CD4-positive, alpha-beta T cell treated with Interleukin-15 for 1 hour (primary cell): ENCODE results near the gene LRCH3.

Experiments
- DNase-seq: peaks from one replicate; pipeline ENCODE4 v3.0.0-alpha.2; 2020

LRCH3 gene

GRCh38 chr3:197794115-197794514, 3.1 kb downstream of the LRCH3 start:
- no peak for DNase-seq

DNA sequence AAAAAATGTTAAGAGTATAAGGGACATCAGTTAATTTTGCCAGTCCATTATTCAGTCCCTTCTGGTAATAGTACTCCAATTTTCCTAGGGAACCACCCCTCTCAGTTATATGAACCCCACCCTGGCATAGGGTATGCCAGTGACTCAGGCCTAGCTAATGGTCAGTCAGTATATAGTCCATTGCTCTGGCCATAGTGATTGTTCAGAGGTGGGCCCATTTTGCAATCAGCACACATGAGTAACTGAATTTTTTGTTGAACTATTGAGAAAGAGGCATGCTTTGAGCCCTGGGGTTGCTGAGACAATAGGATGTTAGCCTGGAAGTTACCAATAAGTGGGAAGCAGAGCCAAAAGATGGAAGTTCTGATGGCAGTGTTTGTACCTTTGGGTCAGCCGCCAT, 4.1 kb downstream of the LRCH3 start:
- DNase-seq: no peak

- DNase-seq: no peak
Measured at GRCh38 chr3:197796087-197796486, 5.0 kb downstream of the LRCH3 start.

- no peak for DNase-seq
Measured at GRCh38 chr3:197798863-197799262, 7.8 kb downstream of the LRCH3 start.

GRCh38 chr3:197800379-197800778, 9.3 kb downstream of the LRCH3 start:
- DNase-seq: no peak

- DNase-seq: no peak
Measured at GRCh38 chr3:197801891-197802778, 11.1 kb downstream of the LRCH3 start.

GRCh38 chr3:197802779-197803459, 11.9 kb downstream of the LRCH3 start:
- DNase-seq: no peak

DNA sequence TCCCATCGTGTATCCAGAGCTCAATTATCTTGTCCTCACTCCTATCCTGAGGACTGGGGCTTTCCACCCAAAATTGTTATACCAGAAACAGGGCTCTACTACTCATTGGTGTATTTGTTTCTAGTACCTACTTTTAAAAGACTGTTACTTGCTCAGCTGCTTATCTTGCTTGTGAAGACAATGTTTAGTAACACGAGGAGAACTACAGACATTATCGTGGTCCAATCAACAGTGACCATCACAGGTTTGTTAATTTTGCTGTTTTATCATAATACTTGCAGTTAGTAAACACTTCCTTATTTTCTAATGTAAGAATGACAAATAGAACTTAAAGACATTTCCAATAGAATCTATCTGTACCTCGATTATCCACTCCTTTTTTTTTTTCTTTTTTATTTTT, 13.5 kb downstream of the LRCH3 start:
- no peak for DNase-seq

GRCh38 chr3:197807969-197808587, 17.0 kb downstream of the LRCH3 start:
- DNase-seq: no peak

DNA sequence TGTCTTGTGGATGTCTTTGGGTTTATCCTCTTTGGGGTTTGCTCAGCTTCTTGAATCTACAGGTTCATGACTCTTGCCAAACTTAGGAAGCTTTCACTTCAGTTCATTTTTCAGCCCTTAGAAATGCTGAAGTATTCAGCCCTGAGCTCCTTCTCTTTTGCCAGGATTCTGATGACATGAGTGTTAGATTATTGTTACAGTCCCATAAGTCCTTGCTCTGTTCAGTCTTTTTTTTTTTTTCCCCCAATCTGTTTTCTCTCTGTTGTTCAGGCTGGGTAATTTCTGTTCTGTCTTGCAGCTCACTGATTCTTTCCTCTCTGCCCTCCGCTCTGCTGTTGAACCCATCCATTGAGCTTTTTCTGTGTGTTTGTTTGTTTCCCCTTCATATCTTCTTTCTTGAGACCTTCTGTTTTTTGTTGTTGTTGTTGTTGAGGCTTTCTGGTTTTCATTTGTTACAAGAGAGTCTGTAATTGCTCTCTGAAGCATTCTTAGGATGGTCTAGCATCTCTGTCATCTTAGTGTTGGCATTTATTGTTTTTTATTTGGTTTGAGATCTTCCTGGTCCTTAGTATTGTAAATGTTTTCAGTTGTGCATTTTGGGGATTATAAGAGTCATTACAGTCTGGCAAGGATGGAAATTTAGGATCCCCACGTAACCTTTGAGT, 18.4 kb downstream of the LRCH3 start:
- no peak for DNase-seq

GRCh38 chr3:197810901-197811300, 19.8 kb downstream of the LRCH3 start:
- no peak for DNase-seq

DNA sequence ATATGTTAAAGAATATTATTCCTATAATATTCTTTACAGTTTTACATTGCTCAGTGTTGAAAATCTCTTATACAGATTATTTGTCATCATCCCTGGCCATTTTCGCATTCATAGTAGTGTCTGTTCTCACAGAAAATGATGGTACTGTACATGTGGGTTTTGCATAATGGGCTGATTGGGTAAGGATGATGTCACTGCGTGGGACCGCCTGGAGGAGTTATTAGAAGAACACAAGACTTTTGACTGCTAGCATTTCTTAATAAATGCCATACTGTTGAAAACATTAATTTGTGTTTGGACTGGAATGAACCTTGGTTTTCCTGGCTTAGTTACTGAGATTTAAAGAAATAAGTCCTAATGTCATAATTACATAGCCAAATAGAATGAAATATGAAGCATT, 20.3 kb downstream of the LRCH3 start:
- DNase-seq: no peak

- no peak for DNase-seq
Measured at GRCh38 chr3:197814372-197814771, 23.3 kb downstream of the LRCH3 start.

- DNase-seq: no peak
Measured at GRCh38 chr3:197820550-197821335, 29.7 kb downstream of the LRCH3 start.

DNA sequence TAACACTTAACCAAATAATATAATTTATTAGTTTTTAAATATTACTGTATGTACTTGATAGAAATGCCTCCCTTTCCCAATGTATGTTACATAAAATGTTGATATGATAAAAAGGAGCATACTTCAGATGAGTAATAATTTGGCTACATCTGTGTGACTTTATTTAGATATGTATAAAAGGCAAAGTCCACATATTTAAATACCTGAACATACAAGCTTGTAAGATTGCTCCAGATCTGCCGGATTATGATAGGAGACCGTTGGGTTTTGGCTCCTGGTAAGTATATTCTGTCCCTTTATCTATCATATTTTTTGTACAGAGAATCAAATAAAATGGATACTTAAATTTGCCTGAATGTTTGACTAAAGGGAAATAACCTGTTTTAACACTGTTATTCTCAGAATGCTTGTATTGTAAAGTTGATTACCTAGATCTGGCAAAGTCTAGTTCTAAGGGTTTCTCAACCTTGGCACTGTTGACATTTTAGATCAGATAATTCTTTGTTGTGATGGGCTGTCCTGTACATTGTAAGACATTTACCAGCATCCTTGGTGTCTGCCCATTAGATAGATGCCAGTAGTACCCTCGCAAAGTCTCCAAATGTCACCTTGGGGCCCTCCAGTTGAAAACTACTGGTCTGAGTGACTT, 38.5 kb downstream of the LRCH3 start:
- no peak for DNase-seq

DNA sequence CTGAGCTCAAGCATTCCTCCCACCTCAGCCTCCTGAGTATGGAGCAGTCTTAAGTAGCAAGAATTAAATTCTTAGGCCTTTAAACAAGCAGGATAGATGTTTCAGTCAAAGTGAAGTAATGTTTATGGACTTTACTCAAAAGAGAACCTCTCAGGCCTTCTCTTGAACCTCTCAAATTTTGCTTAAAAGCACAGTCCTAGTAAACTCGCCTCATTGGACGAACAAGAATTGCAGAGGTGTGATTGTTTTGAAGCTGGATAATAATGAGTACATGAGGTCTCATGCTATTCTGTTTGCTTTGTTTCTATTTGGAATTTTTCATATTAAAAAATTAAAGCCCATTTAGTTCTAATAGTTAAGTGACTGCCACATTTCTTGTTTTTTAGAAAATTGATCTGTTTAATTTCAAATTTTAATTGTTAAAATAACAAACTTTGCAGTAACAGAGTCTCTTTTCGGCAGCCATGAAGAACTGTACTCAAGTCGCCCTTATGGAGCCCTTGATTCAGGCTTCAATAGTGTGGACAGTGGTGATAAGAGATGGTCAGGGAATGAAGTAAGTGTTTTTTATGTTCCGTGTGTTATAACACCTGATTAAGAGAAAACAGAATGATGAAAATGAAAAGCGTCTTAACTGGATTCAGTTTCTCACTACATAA, 39.4 kb downstream of the LRCH3 start:
- DNase-seq: no peak

DNA sequence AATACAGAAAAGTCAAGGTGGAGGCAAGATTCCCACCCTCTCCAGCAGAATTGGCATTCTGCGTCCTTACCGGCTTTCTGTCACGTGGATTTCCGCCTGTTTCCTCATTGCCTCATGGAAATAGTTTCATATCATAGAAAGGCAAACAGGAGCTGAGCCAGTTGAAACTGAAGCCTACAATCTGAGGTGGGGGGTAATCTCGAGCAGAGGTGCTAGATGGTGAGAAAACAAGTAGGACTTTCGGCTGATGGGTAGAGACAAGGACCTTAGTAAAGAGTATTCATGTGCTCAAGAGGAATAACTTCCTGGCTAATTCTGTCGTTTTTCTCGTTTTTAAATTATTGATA, 39.9 kb downstream of the LRCH3 start:
- no peak for DNase-seq

DNA sequence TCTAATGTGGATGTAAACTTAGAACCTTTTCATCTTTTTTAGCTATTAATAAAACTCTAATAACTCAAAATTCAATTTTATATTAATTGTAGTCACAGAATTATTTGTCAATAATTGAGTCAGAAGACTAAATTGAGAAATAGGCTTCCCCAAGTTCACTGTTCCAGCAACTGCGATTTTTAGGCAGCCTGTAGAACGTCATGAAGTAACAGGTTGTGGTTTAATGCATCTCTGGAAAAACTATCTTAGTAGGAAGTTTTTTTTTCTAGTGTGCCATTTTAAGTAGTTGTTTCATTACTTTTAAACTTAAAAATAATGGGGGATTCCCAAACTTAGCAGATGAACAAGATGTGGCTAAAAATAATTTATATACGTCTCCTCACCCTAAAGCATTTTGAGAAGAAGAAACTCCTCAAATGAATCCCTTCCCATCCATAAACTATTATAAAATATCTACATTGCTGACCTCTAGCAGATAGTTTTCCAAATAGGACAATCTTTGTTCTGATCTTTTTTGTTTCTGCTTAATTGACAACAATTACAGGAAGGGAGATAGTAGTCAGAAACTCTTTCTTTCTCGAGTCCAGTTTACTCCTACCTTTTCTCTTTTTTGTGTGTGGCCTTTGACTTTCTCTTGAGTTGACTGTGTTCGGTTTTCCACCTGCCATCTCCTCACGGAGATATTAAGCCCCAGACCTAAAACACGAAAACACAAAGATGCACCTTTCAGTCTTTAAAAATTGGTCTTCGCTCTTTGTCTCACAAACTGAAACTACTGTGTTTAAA, 43.1 kb downstream of the LRCH3 start:
- no peak for DNase-seq

GRCh38 chr3:197835509-197835908, 44.5 kb downstream of the LRCH3 start:
- DNase-seq: no peak

GRCh38 chr3:197836244-197836643, 45.2 kb downstream of the LRCH3 start:
- DNase-seq: no peak

- DNase-seq: no peak
Measured at GRCh38 chr3:197837282-197837681, 46.2 kb downstream of the LRCH3 start.
